DOHH2 (cell line): ENCODE data around the gene ZNF76.

ENCODE experiments used
- EZH2phosphoT487 ChIP-seq: fragments of 200-600 bp; sonication (generic); IDR thresholded peaks from 2 replicates; pipeline ENCODE4 v1.6.1; 2017; ENCODE audit warnings: borderline replicate concordance, mild to moderate bottlenecking, antibody characterized with exemption, low read length, moderate library complexity, mixed read lengths
- TF ChIP-seq, protein P1 (sequence below): fragments of 200-600 bp; sonication (generic); IDR thresholded peaks from one replicate; pipeline ENCODE4 v1.5.1; 2014; ENCODE audit warnings: antibody characterized with exemption, mild to moderate bottlenecking, low read depth, low read length; ENCODE audit not compliant: poor library complexity, severe bottlenecking

DNA sequence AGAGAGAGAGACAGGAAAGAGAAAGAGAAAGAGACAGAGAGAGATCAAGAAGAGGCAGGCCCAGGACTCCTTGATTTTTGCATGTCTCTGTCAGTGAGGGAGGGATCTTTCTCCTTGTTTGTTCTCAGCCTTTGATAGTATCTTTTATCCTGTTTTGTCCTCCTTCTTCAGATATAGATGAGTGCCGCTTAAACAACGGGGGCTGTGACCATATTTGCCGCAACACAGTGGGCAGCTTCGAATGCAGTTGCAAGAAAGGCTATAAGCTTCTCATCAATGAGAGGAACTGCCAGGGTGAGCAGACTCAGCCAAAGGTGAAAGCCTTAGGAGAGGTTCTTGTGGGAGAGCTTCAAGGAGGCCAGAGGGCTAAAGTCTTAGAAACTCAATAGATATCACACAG lies 20.0 kb upstream of the ZNF76 start:
- TF ChIP-seq, protein P1, sequence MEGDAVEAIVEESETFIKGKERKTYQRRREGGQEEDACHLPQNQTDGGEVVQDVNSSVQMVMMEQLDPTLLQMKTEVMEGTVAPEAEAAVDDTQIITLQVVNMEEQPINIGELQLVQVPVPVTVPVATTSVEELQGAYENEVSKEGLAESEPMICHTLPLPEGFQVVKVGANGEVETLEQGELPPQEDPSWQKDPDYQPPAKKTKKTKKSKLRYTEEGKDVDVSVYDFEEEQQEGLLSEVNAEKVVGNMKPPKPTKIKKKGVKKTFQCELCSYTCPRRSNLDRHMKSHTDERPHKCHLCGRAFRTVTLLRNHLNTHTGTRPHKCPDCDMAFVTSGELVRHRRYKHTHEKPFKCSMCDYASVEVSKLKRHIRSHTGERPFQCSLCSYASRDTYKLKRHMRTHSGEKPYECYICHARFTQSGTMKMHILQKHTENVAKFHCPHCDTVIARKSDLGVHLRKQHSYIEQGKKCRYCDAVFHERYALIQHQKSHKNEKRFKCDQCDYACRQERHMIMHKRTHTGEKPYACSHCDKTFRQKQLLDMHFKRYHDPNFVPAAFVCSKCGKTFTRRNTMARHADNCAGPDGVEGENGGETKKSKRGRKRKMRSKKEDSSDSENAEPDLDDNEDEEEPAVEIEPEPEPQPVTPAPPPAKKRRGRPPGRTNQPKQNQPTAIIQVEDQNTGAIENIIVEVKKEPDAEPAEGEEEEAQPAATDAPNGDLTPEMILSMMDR: no peak
- TF ChIP-seq EZH2phosphoT487: no peak
